Myocyte (in vitro differentiated cells): Measurements from ENCODE around the gene AIFM3. TPM values are rescaled to one million over a fixed set of nuclear protein-coding genes. Genes with fewer than 3 reads are reported as not detected.
"Not testable (repeated sequence)": the region's sequence is repeated elsewhere in the genome, so short reads cannot be mapped to it uniquely, and the experiment has no call there.

Experiments used
- DNase-seq: peaks from one replicate; pipeline ENCODE4 v3.0.0-alpha.2; 2012; ENCODE audit warnings: low read depth
- total RNA-seq: library from RNA; depleted of rRNA; stranded (reverse); fragments of >200 nt; gene quantifications from 2 replicates; pipeline ENCODE4 v1.2.3, GENCODE V29; 2014

The AIFM3 gene
- total RNA-seq, 1 donor from 2014 or later = 0.13 TPM

DNA sequence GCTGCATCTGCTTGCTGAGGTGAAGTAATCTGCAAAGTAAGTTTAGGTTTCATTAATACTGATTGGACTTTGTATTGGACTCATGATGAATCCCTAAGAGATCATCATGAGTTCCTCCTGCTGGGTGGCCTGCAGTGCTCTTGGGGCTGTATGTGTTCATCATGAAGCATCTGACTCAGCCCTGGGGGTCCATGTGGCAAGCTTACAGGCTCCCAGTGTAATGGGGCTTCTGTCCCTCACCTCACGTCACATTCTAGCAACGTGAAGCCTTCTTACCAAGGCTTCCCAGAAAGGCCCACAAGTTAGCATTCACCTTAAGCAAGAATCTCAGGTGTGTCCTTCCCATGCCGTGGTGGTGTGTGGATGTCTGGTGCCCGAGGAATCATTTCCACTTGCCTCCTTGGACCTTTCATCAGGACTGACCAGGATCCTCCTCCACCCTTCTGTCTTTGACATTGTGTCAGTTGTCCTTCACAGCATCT, 26.1 kb upstream of the AIFM3 start:
- no peak for DNase-seq

DNA sequence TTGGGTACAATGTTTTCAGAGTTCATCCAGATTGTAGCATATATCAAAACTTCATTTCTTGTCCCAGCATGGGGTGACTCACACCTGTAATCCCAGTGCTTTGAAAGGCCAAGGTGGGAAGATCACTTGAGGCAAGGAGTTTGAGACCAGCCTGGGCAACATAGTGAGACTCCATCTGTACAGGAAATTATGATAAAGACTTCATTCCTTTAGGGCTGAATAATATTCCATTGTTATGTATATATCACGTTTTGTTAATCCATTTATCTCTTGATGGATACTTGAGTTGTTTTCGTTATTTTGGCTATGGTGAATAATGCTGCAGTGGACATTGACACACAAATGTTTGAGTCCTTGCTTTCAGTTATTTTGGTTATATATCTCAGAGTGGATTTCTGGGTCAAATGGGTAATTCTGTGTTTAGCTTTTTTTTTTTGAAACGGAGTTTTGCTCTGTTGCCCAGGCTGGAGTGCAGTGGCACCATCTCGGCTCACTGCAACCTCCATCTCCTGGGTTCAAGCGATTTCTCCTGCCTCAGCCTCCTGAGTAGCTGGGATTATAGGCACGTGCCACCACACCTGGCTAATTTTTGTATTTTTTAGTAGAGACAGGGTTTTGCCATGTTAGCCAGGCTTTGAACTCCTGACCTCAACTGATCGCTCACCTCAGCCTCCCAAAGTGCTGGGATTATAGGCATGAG, 24.7 kb upstream of the AIFM3 start:
- DNase-seq = not testable (repeated sequence)

DNA sequence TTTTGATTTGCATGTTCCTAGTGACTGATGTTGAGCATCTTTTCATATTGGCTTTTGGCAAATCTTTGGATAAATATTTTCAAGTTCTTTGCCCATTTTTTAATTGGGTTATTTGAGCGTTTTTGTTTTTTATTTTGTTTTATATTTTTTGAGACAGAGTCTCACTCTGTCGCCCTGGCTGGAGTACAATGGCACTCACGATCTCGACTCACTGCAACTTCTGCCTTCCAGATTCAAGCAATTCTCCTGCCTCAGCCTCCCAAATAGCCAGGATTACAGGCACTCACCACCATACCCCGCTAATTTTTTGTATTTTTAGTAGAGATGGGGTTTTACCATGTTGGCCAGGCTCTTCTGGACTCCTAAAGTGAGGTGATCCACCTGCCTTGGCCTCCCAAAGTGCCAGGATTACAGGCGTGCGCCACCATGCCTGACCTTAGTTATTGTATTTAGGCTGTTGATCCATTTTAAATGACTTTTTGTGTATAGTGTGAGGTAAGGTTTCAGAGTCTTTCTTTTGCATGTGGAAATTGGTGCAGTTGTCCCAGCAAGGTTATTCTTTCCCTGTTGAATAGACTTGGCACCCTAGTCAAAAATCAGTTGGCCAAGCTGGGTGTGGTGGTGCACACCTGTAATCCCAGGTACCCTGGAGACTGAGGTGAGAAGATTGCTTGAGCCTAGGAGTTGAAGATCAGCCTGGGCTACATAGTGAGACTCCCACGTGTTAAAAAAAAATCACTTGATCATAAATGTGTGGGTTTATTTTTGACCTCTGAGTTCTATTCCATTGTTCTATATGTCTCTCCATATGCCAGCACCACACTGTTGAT, 23.7 kb upstream of the AIFM3 start:
- DNase-seq = no peak

DNA sequence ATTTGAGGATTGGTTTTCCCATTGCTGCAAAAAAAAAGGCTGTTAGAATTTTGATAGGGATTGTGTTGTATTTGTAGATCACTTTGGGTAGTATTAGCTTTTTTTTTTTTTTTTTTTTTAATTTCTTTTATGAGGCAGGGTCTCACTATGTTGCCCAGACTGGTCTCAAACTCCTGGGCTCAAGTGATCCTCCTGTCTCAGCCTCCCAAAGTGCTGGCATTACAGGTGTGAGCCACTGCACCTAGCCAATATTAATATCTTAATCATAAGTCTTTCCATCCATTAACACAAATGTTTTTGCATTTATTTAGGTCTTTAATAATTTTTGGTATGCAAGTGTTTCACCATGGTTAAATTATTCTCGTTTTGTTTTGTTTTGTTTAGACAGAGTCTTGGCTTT, 23.0 kb upstream of the AIFM3 start:
- DNase-seq = no peak

DNA sequence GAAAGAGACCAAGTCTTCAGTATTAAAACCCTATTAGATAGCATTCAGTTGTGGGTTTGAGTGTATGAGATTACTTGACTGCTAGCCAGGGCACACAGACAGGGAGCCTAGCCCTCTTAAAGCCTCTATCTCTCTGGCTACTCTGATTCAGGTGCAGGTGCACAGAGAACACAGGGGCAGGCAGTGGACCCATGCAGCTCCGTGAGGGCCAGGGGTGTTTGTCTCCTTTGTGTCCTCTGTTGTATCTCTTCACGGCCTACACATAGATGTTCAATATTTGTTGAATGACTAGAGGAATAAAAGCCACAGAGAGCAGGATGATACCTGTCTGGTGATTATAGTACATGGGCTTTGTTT, 21.5 kb upstream of the AIFM3 start:
- no peak for DNase-seq

DNA sequence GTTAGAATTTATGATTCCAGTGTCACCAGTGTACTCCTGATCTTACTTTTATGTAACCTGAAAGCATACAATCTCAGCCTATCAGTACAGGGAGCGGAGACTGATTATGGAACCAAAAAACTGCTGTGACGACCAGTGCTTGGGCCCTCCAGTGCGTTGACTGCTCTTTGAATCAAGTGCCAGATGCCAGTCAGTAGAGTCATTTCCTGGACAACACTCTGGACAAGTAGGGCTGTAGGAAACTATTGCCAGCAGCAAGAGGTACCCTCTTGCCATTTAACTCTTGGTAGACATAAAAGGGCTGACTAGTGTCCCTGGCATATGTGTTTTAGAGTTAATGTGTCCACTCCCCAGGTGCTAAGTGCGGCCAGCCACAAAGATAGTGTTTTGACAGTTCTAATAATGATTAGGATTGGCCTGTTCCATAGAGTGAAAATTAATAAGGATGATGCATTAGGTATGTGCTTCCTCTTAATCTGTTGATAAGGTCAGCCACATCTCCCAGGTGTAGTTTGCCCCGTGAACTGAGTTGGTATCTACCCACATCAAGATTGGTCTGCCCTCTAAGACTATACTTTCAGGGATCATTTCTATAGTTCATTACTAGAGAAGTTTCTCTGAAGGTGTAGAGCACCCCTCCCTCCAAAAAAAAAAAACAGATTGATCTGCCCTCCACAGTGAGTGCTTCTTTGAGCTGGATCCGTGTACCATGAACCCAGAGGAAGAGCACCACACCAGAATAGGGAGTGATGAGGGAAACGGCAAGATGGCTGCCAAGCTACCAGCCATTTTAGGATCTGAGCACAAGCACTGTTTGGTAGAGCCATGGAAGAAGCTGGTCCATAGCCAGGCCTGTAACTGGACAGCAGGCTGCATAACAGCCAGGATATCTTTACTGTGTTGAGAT, 20.7 kb upstream of the AIFM3 start:
- DNase-seq = no peak

DNA sequence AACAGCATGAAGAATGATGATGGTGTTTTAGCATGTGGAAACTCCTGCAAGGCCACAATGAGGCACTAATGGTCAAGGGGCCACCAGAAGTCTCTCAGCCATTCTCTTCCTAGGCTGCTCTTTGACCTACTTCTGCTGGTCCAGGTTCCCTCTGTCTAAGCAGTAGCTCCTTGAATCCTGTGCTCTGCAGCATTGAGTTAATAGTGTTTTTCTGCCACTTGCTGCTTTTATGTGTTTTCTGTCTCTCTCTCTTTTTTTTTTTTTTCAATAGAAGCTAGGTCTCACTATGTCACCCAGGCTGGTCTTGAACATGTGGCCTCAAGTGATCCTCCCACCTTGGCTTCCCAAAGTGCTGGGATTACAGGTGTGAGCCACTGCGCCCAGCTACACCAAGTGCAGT, 20.1 kb upstream of the AIFM3 start:
- DNase-seq = no peak

DNA sequence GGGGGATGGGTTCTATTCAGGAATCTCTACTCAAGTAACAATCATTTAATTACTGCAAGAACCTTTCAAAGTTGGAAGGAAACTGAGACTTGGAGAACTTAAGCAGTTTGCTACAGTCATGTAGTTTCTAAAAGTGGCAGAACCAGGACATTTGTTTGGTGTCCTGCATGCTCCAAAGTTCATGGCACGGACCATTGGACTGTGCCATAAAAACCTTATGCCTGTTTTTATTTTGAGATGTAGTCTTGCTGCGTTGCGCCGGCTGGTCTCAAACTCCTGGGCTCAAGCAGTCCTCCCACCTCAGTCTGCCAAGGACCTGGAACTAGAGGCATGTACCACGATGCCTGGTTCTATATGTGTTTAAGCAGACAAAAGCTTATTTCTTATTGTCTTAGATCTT, 18.6 kb upstream of the AIFM3 start:
- no peak for DNase-seq

DNA sequence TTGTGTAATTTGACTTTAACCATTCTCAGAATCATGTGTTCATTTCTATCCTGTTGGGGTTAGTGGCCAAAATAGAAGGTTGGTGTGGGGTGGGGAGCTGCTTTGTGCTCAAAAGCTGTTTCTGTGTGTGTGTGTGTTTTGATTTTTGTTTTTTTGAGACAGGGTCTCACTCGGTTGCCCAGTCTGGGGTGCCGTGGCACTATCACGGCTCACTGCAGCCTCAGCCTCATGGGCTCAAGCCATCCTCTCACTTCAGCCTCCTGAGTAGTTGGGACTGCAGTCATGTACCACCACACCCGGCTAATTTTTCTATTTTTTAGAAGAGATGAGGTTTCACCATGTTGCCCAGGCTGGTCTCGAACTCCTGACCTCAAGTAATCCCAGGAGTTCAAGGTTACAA, 18.1 kb upstream of the AIFM3 start:
- no peak for DNase-seq

DNA sequence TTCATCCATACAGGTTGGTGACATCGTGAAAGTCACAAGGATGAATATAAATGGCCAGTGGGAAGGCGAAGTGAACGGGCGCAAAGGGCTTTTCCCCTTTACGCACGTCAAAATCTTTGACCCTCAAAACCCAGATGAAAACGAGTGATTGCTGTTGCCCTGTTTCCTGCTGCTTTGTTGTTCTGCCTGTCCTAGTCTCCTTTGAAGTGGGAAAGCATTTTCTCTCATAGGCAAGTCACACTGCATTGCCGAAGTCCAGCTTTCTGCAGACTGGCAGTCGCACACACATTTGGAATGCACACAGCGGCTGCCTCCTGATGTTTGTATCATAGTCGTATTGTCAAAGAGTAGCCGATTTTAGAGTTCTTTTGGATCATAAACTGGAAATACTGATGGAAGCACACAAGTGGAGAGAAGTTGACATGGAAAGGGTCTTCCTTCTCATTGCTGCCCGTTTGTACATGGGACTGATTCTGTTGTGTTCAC, 17.3 kb upstream of the AIFM3 start:
- no peak for DNase-seq

DNA sequence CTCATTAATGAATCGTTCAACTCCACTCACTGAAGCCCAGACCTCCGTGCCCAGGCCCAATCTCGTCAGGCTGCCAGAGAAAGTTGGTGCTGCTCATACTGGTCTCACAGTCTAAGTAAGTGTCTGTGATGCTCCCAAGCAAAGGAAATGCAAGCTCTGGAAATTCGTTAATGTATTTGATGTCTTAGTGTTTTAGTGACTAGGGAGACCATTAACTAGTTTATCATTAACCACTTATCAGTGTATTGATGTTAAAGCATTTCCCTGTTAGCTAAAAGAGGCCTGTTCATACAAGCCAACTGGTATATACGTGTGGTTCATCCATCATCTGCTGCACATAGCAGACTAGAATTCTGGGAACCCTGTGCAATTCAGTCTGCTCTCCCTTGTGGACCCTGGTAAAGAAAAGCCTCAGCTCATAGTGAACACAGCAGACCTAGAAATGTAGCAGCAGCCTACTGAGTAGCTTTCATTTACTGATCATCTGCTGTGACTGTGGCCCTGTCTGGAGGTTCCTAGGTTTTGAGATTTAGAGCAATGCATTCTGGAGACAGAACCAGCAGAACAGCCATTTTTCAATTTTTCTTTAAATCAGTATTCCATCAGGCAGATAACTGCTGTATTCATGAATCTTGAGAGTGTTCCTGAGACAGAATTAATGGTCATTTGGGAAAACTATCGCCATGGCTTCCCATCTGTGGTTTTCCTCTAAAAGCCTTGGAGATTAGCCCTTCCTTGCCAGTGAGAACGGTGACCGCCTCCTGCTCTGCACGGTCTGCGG, 15.7 kb upstream of the AIFM3 start:
- no peak for DNase-seq

DNA sequence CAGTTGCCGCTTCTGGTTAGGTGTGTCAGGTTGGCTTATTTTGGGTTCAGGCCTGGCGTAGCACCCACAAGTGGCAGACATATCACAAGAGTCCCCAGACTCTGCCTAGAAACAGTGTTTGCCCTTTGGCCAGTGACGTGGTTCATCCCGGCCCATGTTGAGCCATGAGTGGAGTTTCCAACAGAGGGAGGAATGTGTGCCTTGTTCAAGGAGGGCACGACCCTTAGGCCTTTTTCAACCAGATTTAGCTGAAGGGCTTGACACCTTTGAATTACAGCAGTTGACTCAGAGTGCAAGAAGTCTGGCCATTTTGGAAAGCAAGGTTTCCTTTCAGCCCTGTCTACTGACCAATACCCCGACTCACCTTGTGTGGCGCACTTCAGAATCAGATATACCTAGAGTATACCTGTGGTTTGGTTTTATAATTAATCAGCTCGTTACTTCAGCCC, 15.1 kb upstream of the AIFM3 start:
- DNase-seq = no peak

DNA sequence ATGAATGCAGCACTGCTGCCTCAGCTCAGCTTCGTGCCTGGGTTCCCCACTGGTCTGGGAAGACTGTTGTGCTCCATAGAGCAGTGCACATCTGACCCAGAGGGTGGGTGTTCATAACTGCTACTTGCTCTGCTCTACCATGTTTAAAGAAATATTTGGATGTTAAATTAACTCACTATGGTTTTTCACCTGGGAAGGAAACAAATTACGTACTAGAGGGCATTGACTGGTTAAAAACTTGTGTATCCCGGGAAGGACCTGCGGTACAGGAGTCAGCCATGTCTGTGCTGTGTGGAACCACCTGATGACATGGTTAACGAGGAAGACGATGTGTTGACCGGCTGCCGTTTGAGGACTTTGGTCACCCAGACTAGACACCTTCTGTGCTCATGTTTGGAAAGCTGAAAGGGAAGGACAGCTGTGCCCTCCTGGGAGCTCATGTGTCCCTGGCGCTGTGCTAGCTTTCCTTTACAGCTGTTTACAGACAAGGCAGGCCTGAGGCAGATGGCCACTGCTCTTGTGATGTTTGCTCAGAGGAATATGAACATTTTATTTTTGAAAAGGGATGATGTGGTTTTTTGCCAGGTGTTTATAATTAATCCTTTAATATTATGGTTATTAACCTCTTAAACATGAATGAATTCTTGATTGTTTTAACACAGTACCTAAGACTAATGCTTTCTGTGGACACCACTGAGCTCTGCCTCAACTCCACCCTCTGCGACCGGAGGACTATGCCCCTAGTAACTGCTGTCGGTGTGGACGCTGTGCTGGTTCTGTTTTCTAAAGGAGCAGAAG, 14.3 kb upstream of the AIFM3 start:
- DNase-seq = peak; percentile 47

DNA sequence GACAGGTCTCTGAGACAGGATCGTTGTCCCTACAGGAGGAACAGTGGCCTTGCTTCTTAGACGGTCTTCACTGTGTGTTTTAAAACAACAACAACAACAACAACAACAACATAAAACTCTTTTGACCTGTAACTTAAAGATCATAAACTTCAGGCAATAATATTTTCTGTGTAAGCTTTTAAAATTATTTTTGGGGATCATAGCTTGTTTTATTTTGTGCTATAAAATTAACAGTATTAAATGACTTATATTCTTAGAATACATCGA, 13.8 kb upstream of the AIFM3 start:
- DNase-seq = no peak

DNA sequence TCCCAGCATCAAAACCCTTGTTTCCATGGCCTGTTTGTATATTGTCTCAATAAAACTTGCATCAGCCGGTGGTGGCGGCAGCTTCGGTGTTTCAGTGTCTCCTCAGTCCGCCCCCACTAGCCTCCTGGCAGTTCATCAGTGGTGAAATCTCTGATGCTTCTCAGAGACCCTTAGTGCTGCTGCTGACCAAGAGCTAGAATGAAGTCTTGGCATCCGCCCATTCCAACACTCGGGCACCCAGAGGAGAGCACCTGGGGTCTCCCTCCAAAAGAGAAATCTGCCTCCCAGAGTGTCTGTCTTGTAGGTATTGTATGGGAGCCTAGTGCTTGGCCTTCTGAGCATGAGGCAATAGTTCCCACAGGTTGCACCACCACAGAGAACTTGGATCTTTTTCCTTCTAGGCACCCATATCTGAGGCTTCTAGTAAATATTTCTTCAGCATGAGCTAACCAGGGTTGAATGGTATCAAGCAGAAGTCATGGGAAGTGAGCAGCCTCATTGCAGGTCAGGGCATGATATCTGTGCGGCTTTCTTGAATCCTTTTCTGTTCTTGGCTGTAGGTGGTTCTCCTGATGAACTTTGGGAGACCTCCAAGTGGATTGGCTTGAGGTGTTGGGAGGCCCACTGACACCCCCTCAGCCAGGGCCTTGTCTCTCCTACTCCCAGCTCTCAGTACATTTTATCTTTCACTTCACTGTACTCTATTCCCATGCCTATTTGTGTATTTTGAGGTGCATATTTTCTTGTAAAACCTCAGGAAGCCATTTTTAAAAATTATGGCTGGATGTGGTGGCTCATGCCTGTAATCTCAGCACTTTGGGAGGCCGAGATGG, 13.2 kb upstream of the AIFM3 start:
- no peak for DNase-seq

DNA sequence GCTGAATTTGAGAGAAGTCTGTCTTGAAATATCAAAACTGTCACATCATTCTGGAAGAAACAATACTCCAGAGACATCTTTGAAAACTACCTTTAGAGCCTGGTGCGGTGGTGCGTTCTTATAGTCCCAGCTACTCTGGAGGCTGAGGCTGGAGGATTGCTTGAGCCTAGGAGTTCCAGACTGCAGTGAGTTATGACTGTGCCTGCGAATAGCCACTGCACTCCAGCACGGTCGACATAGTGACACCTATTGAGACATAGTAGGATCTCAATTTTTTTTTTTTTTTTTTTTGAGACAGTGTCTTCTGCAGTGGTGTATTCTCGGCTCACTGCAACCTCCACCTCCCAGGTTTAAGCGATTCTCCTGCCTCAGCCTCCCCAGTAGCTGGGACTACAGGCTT, 11.5 kb upstream of the AIFM3 start:
- no peak for DNase-seq

DNA sequence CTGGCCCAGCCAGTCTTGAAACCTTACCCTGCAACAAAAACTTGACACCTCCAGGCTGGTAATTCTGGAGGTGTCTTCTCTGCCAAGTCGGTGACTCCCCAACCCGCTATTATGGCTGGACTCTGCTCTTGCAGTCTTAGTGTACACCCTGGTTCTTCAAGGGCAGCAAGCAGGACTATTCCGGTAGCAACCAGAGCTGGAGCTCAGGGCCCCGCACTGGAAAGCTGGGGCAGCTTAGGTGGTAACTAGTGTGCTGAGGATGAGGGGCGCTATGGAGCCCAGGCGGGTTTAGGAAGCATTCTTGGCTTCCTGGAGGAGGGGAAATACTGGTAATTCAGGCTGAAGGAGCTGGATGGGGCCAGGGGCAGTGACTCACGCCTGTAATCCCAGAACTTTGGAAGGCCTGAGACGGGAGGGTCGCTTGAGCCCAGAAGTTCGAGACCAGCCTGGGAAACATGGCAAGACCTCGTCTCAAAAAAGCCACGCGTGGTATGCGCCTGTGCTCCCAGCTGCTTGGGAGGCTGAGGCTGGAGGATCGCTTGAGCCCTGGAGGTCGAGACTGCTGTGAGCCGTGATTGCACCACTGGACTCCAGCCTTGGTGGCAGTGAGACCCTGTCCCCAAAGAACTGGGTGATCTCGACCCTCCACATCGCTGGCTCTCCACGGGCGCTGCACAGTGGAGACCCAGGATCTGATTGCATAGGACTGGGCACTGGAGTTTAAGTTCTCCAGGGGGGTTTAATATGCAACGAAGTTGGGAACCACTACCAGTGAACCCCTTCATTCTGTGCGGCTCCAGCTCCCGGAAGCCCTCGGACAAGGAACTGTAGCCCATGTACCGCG, 10.6 kb upstream of the AIFM3 start:
- DNase-seq = peak; percentile 49

DNA sequence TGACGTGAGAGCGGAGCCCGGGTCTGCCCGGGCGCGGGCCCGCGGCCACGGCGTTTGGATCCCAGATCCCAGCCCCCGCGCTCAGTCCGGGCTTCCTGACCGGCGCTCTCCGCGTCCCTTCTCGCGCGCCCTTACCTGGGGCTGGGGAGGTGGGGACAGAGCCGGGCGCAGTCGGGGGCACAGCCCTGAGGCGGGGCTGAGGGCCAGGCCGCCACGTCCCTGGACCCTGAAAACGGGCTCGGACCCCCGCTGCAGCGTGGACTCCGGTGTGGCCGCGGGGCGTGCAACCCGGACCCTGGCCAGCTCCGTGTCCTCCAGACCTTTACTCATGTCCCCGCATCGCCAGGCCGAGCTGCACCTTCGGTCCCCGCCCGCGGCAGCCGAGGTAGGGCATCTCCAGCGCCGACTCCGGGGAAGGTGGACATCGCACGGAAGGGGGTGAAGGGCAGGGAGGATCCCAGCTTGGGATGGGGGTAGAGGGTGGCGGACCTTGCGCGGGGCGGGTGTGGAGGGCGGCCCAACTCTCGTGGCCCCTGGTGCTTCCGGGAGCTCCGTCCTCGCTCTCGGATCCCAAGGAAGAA, 9.9 kb upstream of the AIFM3 start:
- no peak for DNase-seq
